ENCODE data around the gene BCKDHB.

GRCh38 chr6:80347101-80347500, 240.6 kb downstream of the BCKDHB start:
- TF ChIP-seq MAX (IDR thresholded peaks at IDR 0.05; ENCODE audit: insufficient read depth, insufficient read length) (no peak), POLR2AphosphoS5 (IDR thresholded peaks at IDR 0.05; ENCODE audit: insufficient read depth, low read depth, low read length) (no peak), POLR2A (IDR thresholded peaks at IDR 0.05; ENCODE audit: low read depth, low read length) (no peak), EZH2 (IDR thresholded peaks at IDR 0.05; ENCODE audit: borderline replicate concordance, low read depth, low read length, severe bottlenecking) (no peak), CTCF (IDR thresholded peaks at IDR 0.05; ENCODE audit: extremely low read depth in 1 of 2, insufficient read depth in 1 of 2, low read depth in 1 of 2, low read length in 2 of 2) (no peak), MYC (IDR thresholded peaks at IDR 0.05; ENCODE audit: low read depth, low read length) (no peak), JUN (IDR thresholded peaks at IDR 0.05; ENCODE audit: borderline replicate concordance, insufficient read depth, insufficient read length, low read depth) (no peak)

All from endothelial cell of umbilical vein (primary cell).